Lower lobe of right lung (tissue), 2 donors: ENCODE results near the gene VIPAS39. TPM values are rescaled to one million over a fixed set of nuclear protein-coding genes. Genes with fewer than 3 reads are reported as not detected.

Source experiments
- ATAC-seq, 2 donors: fragments of 200-7000 bp; cut with Tn5 transposase; one replicate each; pipeline ENCODE4 v1.9.1; 2020 to 2022; ENCODE audit warnings: mild to moderate bottlenecking in 2 of 2, moderate library complexity in 2 of 2
- DNase-seq: peaks from one replicate; pipeline ENCODE4 v3.0.0-alpha.2; 2020
- H3K27ac ChIP-seq: fragments of 200-600 bp; one replicate; pipeline ENCODE4 v1.8.0; 2022
- H3K27me3 ChIP-seq: fragments of 200-600 bp; one replicate; pipeline ENCODE4 v1.8.0; 2022; ENCODE audit warnings: low read depth
- H3K36me3 ChIP-seq: fragments of 200-600 bp; one replicate; pipeline ENCODE4 v1.8.0; 2022; ENCODE audit warnings: mild to moderate bottlenecking
- H3K4me1 ChIP-seq: fragments of 200-600 bp; one replicate; pipeline ENCODE4 v1.8.0; 2022
- H3K4me3 ChIP-seq: fragments of 200-600 bp; one replicate; pipeline ENCODE4 v1.8.0; 2022; ENCODE audit warnings: mild to moderate bottlenecking
- H3K9me3 ChIP-seq: fragments of 200-600 bp; one replicate; pipeline ENCODE4 v1.8.0; 2022
- intact Hi-C: fragments of 100-400 bp; cut with DNase I; formaldehyde crosslinking; loops from one replicate; pipeline ENCODE4 v1.11.0; 2022
- total RNA-seq: library from RNA; stranded (reverse); fragmentation: NEBNext Ultra II Directional; extraction: Animal tissue kit (Norgen Biotek cat#: 25700); gene quantifications from one replicate; pipeline ENCODE4 v1.2.1, GENCODE V29; 2021
- TF ChIP-seq, protein P1 (sequence below): fragments of 200-600 bp; IDR thresholded peaks from one replicate; pipeline ENCODE4 v1.8.0; 2022; ENCODE audit warnings: antibody characterized with exemption, mild to moderate bottlenecking
- donor health status: DM: no; HTN: yes; CAD: no; lungs with severe emphysema.

VIPAS39 gene
- total RNA-seq, 1 donor from 2014 or later, result 18.4 TPM

DNA sequence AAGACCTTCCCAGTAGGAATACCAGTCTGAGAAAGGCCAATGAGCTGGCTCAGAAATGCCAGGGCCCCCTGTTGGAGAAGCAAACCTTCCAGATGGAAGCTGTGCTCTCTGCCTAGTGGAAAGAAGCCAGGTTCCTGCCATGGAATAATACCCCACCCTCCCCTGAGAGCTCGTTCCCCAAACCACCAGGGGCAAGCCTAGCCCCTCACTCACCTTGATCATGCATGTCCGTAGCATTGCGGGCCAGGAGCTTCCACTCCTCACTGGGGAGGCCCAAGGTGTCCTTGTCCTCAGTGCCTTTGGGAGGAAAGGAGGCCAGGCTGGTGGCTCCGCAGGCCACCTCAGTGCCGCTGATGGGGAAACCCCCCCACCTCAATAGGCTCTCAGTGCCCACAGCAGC is 20.6 kb upstream of the VIPAS39 start:
- intact Hi-C loops, result no loop called here
- no peaks in the 10 kb centered on the region for H3K9me3 ChIP-seq
- no peaks in the 10 kb centered on the region for H3K4me1 ChIP-seq
- no peak for ATAC-seq
- no peak overlapping the region for H3K27ac ChIP-seq
- DNase-seq, result no peak
- H3K27me3 ChIP-seq, result no peaks in the 10 kb centered on the region
- H3K36me3 ChIP-seq, result no peaks in the 10 kb centered on the region
- TF ChIP-seq, protein P1, sequence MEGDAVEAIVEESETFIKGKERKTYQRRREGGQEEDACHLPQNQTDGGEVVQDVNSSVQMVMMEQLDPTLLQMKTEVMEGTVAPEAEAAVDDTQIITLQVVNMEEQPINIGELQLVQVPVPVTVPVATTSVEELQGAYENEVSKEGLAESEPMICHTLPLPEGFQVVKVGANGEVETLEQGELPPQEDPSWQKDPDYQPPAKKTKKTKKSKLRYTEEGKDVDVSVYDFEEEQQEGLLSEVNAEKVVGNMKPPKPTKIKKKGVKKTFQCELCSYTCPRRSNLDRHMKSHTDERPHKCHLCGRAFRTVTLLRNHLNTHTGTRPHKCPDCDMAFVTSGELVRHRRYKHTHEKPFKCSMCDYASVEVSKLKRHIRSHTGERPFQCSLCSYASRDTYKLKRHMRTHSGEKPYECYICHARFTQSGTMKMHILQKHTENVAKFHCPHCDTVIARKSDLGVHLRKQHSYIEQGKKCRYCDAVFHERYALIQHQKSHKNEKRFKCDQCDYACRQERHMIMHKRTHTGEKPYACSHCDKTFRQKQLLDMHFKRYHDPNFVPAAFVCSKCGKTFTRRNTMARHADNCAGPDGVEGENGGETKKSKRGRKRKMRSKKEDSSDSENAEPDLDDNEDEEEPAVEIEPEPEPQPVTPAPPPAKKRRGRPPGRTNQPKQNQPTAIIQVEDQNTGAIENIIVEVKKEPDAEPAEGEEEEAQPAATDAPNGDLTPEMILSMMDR, result no peak
- no peak overlapping the region for H3K4me3 ChIP-seq

DNA sequence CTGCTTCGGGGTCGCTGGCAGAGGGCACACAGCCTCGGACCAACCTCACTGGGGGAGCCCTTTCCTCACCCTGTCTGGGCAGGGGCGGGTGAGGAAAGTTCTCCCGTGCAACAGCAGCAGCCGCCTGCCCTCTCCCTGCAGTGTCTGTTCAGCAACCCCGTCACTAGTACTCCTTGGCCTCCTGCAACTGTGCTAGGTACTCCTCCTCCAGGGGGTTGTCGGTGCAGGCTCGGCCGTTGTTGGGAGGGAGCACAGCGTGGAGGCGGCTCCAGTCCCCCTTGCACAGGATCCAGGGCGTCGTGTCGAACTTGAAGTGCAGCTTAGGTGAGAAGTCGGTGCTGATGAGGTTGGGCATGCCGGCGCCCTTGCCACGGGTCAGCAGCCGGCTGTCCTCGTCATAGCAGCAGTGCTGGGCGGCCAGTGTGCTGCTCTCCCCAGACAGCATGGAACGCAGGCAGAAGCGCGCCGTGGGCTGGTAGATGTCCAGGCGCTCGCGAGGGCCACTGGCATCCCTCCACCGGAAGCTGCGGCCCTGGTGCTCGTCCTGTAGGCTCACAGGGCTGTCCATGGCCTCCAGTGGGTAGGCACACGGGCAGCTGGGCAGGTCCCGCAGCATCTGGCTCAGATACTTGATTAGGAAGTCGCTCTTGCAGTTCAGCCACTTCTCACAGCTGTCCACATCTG is 18.2 kb upstream of the VIPAS39 start:
- peaks cover under 1% of the 10 kb centered on the region for H3K36me3 ChIP-seq
- H3K27ac ChIP-seq, result no peak overlapping the region
- no peaks in the 10 kb centered on the region for H3K27me3 ChIP-seq
- no peaks in the 10 kb centered on the region for H3K4me1 ChIP-seq
- no peak overlapping the region for H3K4me3 ChIP-seq
- H3K9me3 ChIP-seq, result no peaks in the 10 kb centered on the region
- DNase-seq (no peak), ATAC-seq (peak in 1 of 2 donors; percentile 12)
- intact Hi-C loops, result no loop called here
- TF ChIP-seq, protein P1, result no peak

DNA sequence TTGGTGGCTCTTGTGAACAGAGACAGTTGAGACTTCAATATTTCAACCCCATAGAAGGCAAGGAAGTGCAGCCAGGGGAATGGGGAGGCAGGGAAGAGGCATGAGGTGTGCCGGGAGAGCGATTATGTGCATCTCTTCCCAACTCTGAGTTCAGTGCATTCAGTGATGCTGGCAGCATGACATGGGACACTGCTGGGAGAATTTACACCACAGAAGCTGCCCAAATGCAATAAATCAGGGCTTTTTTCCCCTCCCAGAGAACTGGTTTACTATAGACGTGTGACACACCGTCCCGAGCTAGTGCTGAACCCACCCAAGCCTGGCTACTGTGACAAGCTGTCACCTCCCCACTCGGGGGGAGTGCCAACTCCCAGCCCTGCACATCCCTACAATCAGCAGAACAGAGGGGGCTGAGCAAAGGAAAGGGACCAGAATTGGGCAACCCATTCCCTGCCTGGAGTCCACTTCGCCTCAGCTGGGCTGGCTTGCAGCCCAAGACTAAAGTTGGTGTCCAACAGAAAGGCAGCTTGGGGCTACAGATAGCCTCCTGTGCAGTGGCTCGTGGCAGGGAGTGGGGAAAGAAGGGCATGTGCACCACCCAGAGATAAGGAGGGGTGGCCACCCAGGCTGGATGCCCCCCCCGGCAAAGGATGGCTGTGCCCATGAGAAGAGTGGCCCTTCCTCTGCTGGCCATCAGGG is 17.2 kb upstream of the VIPAS39 start:
- intact Hi-C loops, result no loop called here
- DNase-seq, result no peak

DNA sequence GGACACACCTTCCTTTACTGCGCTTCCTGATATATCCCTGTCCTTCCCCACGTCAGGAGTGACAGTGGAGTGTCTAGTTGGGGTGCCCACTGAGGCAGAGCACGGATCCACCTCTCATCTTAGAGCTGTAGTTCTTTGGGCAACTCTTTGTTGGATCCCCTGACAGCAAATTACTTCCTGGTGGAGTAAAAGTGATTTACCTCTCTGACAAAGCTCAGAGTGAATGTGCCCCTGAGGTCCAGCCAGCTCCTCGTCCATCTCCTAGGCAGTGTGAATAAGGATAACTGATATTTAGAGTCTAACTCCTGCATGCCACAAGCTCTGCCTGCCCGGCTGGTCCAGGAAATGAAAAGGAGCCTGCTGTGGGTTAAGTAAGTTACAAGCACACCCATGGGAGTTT is 16.5 kb upstream of the VIPAS39 start:
- Histone ChIP-seq H3K4me1 (no peaks in the 10 kb centered on the region), H3K4me3 (no peak overlapping the region), H3K9me3 (no peaks in the 10 kb centered on the region), H3K27me3 (no peaks in the 10 kb centered on the region), H3K36me3 (peaks cover 17% of the 10 kb centered on the region), H3K27ac (no peak overlapping the region)
- intact Hi-C loops, result no loop called here
- no peak for ATAC-seq
- no peak for DNase-seq
- TF ChIP-seq, protein P1, result no peak

More for the DNA sequence above, 17.2 kb upstream of the VIPAS39 start:
- no peak overlapping the region for H3K27ac ChIP-seq
- H3K36me3 ChIP-seq, result peaks cover 10% of the 10 kb centered on the region
- no peaks in the 10 kb centered on the region for H3K27me3 ChIP-seq
- H3K9me3 ChIP-seq, result no peaks in the 10 kb centered on the region
- TF ChIP-seq, protein P1, result no peak
- ATAC-seq, result no peak
- H3K4me3 ChIP-seq, result no peak overlapping the region
- H3K4me1 ChIP-seq, result no peaks in the 10 kb centered on the region

DNA sequence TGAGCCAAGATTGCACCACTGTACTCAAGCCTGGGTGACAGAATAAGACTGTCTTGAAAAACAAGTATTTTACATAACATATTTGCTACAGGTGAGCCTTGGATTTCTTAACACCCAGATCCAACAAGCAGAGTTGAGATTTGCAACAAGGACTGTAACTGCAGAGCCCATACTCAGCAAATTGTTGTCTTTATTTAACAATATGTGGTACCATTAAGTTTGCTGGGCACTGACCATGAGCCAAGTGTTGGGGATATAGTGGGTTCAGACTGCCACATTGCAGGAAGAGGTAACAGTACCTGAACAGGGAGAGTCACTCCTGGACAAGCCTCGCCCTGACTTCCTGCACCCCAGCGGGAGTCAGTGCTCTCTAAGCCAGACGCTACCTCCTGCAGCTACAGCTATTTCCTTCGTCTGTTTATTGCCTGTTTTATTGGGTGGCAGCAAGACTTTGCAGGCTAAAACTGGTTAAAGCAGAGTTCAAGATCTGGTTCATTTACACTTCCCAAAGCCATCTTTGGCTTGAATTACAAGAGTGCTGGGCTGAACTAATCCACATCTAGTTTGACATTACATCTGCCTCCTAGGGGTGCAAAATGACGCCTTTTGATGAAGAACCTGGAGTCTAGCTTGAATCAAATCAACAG is 12.9 kb upstream of the VIPAS39 start:
- Histone ChIP-seq H3K27me3 (no peaks in the 10 kb centered on the region), H3K4me3 (no peak overlapping the region), H3K27ac (no peak overlapping the region), H3K9me3 (no peaks in the 10 kb centered on the region), H3K4me1 (no peaks in the 10 kb centered on the region), H3K36me3 (peaks cover 52% of the 10 kb centered on the region)
- TF ChIP-seq, protein P1, result no peak
- intact Hi-C loops, result no loop called here
- ATAC-seq, result no peak
- DNase-seq, result no peak
